Inflammatory macrophage (primary cell): Measurements from ENCODE around the gene MYBBP1A.

ENCODE experiments used
- DNase-seq, 2 donors: peaks; one replicate each; pipeline ENCODE4 v3.0.0-alpha.2; 2020 to 2022

The MYBBP1A gene

DNA sequence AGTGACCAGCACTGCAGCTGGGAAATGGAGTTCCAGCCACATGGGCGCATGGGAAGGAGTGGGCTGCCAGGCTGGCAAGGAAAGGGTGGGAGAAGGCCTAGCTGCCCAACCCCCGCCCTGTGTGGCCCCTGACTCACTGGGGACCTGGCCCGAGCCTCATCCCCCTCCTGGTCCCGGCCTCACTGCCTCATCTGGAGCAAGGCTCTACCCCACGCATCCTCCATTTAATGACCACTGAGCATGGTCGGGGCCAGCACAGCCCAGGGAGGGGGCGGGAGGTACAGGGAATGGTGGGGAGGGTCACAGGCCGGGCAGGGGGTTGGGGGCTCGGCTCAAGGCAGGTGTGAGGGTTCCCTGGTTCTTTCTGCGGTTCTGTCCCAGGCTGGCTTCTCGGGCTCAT lies 40.4 kb downstream of the MYBBP1A start:
- no peak for DNase-seq

DNA sequence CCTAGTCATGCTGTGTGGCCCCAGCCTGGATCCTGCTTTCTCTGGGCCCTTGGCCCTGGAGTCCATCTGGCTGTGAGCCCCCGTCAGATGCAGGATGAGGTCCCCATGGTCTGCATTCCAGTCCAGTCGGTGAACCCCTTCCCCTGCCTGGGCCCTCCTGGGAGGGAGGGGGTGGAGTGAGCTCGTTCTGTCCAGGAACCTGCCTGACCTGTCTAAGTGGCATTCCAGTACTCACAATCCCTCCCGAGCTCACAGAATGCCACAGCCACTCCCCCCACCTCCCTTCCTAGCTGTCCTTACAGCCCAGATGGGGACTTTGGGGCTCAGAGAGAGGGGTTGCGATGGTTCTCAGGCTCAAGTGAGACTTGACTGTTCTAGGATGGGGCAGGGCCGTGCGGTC lies 41.0 kb downstream of the MYBBP1A start:
- DNase-seq: no peak

DNA sequence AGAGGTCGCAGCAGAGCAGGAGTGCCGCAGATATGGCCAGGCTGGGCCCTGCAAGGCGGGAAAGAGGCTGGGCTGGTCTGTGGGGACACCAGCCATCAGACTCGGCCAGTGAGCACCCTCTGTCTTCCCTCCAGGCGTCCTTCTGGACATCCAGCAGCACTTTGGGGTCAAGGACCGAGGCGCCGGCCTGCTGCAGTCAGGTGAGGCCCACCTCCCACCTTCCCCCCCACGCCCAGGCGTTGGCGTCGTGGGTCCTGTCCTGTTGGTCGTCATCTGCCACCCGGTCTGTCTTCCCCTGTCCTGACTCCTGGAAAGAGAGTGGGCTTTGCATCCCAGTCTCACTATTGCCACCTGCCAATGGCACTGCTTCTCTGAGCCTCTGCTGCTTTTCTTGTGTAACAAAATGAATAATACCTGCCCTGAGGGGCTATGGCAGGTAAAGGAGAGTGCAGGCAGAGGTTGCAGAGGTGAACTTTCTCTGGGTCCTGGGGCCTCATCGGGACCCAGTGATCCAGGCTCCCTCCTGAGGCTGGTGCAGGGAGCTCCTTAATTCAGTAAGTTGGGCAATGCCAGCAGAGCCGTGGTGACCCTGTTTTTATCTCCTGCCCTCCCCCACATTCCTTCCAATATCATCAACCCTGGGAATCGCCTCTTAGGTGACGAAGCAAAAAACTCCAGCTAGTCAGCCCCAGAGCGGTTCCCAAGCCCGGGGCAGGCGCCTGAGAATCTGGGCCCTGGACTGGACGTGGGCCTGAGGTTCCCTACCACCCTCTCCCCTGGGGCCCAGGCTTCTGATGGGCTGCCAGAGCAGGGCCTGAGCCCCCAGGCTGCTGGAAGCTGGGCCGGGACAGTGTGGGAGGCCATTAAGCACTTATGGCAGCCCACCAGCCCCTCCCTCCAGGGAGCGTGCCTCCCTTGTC lies 41.8 kb downstream of the MYBBP1A start:
- no peak for DNase-seq

DNA sequence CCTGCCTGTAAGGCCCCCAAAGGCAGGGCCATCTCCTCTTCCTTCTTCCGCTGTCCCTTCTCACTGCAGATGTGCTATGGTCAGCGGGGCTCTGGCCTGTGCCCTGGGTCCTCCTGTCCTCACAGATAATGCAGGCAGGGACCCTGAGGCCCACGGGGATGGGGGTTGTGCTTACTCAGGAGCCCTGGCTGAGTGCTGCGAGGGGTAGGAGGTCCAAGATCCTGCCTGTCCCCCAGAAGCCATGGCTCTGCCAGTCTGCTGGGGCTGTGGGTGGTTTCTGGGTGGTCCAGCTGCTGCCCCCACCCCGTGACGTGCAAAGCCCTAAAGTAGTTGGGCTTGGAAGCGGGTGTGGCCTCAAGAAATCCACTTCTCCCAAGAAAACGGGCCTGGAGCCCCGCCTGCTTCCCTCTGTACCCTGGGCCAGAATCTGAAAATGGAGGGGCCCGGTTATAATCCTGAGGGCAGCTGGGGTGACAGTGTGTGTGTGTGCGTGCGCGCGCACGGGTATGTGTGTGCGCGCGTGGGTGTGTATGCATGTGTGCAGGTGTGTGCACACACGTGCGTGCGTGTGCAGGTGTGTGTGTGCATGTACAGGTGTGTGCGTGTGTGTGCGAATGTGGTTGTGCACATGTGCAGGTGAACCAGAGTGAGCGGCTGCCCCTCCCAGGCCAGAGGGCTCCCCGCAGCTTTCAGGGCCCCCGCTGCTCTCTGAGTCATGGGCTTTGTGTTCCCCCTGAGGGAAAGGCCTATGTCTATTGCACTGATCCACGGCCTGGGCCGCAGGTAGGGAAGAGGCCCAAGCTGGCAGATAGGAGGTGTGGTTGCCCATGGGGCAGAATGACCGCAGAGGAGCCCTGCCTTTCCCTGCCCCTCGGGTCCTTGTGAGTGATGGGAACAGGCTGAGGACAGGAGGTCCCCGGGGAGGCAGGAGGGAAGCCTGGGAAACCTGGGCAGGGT lies 42.8 kb downstream of the MYBBP1A start:
- no peak for DNase-seq

DNA sequence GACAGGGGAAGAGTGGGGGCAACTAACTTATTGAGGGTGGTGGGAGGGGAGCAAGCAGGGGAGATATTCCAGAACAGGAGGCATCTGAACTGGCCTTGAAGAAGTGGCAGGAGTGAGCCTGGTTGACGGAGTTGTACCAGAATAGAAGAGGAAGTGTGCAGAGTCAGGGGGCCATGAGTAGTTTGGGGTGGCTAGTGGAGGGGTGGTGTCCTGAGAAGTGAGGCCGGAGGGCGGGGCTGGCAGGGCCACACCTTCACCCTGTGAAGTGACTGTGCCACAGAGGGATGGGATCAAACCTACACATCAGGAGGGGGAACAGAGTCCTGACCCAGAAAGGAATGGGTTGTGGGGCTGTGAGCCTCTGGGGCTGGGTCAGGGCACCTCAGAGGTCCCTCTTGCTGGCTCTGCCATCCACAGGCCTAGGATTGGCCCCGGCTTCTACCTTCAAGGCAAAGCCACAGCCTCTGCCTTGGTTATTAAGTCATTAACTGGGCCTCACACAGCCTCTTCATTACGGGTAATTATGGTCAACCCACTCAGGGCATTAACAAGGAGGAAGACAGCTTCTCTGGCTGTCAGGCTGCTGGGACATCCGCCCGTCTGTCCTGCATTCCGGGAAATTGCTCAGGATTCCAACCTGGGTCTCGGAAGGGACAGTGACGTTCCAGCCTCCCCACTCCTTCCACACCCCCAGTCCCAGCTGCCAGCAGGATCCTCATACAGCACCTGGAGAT lies 43.8 kb downstream of the MYBBP1A start:
- peak; percentile 16 to 61 for DNase-seq

DNA sequence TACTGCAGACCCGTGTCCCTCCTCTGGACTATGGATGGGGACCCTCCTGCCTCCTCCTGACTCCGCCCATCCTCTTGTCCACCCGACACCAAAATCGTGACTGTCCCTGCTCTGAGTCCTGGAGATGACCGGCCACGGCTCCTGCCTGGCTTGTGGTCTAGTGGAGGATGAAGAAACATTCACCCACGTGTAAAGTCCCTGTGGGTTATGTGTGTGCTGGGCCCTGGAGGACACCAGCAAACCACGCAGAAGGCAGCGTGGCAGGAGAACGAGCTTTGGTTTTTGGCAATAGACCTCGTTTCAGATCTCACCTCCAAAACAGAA lies 44.6 kb downstream of the MYBBP1A start:
- peak in 1 of 2 donors; percentile 29 for DNase-seq

DNA sequence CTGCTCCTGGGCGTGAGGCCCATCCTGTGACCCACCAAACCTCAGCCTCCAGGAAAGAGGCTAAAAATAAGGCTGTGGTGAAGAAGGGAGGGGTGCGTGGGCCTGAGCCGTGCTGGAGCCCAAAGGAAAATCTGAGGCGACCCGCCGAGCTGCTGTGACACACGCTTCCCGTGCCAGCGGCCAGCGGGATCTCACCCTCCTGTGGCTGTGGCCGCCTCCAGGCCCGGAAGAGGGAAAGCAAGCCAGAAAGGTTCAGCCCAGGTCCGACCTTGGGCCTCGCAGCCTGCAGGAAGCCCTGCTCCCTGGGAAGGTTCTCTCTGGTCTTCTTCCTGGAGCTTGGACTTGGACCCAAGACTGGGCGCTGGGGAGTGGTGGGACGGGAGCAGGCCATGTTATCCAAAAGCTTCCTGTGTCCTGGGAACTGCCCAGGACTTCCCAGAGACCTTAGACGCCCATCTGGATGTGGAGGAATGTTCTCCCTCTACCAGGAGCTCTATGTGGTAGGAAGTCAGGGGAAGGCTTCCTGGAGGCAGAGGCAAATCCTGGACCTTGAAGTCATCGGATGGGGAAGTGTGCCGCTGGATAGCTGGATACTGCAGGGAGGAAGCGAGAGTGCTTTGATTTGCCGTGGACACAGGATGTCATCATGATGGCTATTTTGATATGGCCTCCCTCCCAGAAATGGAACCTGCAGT lies 45.1 kb downstream of the MYBBP1A start:
- peak; percentile 13 to 52 for DNase-seq

DNA sequence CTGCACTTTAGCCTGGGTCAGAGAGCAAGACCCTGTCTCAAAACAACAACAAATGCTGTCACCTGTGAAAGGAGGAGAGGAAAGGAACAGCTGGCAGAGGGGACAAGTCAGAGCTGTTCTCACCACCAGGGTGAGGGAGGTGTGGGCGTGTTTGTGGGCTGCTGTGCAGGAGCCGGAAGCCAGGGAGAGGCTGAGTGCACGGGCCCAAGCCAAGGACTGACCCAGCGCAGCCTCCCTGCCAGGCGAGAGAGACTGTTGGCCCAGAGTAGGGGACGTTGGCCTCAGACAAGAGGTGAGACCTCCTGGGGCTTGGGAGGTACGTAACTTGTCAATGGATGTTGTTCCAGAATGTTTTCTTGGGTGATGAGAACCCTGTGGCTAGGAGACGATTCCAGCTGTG lies 45.8 kb downstream of the MYBBP1A start:
- peak in 1 of 2 donors; percentile 35 for DNase-seq

DNA sequence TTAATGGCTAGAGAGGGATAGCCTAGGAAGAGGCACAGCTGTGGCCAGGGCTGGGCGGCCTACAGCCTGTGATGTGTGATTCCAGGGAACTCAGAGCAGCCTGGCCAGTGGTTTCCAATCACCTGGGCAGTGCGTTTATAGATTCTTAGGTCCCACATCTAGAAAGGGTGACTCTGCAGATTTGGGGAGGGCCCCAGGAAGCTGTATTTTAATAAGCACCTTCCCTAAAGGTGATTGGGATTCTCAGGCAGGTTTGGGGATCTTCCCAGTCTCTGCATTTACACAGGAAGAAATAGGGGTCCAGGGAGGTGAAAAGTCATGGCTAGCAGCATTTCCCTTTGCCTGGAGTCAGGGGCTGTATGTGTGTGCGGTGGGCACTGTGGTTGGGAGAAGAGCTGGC lies 47.0 kb downstream of the MYBBP1A start:
- DNase-seq: no peak

DNA sequence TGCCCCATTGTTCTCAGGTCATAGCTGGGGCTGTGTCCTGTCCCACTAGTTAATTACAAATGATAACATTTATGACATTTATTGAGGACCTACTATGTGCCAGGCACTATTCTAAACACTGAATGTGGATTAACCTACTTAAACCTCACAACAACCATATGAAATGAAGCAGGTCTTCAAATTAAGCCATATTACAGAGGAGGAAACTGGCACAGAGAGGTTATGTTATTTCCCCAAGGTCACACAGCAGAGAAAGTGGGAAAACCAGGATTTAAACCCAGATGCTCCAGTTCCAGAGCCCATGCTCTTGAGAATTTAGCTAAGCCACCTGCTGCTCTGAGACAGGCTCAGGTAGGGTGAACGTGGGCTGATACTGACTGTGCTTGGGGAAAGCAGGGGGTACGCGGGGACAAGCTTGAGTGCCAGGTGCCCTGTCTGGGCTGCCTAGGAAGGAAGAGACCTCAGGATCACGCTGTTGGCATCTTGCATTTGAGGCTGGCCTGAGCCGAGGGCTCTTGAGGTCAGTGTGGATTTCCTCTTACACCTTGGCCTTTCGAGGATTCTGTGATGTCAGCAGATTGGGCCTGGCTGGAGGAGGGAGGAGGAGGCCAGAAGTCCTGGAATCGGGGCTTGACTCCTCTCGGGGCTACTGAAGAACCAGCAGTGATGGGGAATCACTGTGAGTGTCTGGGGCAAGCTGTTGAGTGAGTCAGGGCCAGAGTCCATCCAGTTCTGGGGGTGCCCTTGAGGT lies 47.6 kb downstream of the MYBBP1A start:
- DNase-seq: no peak

DNA sequence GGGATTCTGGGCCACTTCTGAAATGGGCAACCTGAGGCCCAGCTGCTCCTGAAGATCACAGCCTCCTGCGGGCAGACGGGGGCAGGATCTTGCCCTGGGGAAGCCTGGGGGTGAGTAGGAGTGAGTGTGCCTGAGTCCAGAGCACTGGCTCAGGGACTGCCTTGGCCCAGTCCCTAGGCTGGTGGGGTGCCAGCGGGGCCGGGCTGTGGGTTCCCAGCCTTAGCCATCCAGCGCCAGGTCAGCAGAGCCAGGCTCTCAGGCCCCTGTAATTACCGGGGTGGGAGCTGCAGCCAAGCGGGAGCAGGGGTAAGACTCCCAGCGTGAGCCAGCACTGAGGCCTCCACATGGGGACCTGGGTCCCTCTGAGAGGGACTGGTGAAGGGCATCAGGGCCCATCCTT lies 48.3 kb downstream of the MYBBP1A start:
- no peak for DNase-seq

DNA sequence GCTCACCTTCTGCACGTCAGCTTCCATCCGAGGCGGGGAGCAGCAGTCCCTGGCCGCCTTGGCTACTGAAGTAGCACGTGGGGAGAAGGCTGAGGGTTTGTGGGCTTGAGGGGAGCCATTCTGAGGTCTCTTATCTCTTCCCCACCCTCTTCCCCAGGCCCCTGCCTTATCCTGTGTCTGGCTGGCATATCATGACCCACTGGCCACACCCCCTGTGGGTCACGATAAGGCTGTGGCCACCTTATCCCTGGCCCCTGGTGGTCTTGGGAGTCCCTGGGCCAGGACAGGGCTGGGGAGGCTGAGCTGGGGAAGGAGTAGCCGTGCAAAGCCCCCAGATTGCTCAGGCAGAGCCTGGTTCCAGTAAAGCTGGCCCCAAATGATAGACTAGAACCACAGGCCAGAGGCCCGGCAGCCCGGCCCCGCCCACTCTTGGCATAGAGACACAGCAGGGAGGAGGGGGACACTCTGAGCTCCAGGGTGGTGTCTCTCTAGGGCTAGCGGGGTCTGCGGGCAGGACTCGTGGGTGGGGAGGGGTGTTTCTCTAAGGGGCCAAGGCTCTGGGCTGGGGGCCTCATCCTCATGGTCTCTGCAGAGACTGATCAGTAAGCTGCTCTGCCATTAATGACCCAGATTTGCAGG lies 48.9 kb downstream of the MYBBP1A start:
- DNase-seq: no peak

DNA sequence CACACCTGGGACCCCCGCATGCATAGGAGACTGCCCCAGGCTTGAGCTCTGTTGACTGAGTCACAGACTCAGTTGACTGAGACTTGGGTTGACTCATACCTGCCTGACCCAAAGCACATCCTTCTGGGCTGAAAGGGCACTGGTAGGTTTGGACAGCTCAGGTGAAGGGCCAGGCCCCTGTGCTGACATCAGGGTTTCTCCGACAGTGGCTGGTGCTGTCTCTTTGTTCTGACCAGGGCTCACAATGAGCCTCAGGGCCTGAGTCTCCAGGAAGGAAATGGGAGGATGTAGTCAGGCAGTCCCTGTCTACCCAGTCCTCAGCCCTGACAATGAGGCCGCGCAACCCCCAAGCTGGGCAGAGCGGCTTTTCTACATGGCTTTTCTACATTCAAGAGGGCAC lies 50.0 kb downstream of the MYBBP1A start:
- no peak for DNase-seq

DNA sequence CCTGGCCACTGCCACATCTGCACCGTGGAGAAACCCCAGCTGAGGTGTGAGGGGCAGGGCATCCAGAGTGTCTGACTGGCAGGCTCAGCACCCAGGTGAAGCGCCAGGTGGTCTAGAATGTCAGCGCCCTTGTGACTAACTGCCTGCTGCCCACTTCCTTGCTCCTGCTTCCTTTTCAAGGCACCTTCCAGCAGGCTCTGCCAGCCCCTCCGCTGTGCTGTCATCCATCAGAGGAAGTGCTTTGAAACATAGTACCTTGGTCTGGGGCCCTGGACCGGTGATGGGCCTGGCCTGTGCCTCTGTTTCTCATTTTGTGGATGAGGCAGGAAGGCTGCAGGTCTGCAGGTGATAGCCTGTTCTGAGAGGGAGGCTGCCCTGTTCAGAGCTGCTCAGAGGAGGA lies 51.0 kb downstream of the MYBBP1A start:
- DNase-seq: no peak

DNA sequence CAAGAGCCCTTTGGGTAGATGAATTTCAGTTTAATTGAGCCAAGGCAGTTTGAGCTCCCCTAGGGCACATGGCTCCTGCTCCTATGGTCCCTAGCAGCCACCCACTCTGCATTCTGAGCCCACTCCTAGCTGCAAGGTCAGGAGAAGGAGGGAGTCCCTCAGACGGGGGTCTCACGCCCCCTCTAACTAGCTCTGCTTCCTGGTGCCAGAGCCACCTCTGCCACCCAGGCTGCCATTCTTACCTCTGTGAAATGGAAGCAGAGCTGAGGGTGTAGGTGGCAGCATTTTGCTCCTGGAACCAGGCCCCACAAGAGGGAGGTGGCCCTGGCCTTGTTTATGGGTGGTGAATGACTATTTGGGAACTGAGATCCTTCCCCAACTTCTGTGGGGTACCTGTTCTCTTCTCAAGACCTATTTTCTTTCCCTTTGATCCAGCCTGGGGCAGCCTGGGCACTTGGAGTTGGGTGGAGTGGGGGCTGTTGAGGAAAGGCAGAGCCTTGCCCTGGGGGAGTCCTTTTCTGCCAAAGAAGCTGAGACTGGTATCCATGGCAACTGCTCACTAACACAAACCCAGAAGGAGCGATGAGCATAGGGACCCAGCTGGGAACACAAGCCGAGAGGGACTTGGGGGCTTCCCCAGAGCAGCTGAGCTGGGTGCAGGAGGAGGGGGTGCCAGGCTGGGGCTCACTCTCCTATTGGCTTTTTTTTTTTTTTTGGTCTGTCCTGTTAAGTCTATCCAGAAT lies 51.7 kb downstream of the MYBBP1A start:
- DNase-seq: no peak

DNA sequence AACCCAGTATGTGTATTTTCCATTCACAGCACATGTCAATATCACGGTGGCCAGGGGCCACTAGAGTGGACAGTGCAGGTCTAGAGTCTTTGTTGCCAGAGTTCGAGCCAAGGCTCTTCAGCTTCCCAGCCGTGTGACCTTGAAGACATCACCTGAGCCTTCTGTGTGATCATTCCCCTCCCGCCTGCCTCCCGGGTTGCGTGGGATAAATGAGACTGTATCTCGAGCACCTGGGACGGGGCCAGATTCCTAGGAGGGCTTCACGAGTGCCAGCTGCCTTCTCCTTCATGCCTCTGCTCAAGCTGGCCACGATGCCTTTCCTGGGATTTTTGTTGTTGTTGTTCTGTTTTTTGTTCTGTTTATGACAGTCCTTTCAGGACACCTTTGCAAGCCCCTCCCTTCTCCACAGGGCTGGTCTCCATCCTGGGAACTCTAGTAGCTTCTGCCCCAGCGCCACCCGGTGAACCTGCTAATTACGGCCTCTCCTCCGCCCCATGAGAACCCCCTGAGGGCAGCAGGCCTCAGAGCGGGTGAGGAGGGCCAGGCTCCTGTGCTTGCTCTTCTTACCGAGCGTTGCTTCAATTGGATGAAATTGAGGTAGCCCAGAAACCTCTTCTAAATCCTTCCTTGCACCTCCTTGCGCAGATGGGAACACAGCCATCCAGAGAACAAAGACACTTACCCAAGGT lies 52.6 kb downstream of the MYBBP1A start:
- no peak for DNase-seq

DNA sequence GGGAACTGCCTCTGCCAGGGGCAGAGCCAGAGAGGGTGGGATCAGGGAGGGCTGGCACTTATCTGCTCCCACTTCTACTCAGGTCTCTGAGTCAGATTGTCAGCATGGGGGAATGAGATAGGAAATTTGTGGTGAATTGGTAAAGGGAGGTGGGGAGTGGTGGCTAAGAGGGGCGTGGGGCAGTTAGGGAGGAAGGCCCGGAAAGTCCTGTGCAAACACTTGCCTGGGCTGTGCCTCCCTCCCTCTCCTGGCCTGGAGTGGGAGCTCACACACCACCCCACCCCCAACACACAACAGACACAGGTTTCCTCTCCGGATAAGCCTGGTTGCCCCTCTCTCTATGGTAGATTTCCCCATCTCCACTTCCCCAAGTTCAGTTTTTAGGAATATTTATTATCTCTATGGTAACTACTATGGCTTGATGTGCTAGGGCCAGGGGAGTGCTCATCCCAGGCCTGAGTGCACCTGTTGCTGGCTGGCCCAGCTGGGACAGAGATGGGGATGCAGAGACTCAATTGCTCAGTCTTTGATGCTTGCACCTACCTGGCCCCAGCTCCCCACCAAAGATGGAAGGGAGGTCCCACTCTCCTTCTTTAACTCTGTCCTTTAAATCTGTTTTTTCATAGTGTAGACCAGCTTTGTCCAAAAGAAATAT lies 53.8 kb downstream of the MYBBP1A start:
- DNase-seq: no peak

DNA sequence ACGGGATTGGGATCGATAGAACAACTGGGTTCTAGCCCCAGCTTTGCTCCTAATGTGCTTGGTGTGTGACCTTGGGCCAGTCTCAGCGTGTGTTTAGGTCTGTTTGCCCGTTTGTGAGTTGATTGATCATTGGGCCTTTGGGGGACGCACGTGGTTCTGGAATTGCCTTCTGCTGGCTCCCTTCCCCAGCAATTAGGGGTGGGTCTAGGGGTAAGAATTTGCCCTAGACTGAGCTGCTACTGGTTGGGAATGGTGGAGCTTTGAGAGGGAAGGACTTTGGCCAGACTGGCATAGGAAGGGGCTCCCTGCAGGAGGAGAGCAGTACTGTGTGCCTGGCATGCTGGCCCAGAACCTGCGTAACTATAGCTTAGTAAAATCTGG lies 55.0 kb downstream of the MYBBP1A start:
- DNase-seq: no peak
